ENCODE data around the gene KBTBD13.

GRCh38 chr15:65087411-65087810, 10.9 kb downstream of the KBTBD13 start:
- no peak for TF ChIP-seq CTCF (IDR thresholded peaks at IDR 0.05)
- TF ChIP-seq POLR2A (IDR thresholded peaks at IDR 0.05): no peak

All from heart left ventricle (tissue), 13 donors.